Measurements from ENCODE around the gene ZRSR2.

Gene ZRSR2

DNA sequence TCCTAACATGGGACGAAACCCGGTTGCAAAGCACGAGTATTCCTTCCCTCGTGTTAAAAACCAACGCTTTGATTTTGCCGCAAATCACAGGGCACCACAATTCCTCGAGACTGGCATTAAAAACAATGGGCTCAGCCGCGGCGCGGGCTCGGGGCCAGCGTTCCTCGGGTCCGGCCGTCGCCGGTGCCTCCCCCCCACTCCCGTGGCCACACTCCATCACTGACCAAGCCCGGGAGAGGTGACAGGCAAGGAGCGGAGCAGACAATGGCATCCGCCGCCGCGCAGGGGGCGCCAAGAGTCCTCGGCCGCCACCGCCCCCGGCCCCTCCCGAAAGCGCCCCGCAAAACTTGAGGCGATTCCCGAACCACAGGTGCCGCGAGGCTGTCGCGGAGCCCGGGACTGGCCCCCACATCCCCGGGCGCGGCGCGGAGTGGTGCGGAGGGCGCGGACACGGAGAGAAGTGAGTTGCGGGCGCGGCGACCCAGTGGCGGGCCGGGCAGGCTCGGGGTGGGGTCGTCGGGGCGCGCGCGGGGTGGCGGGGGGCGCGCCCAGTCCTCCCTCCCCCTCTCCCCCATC lies 63.9 kb downstream of the ZRSR2 start:
- DNase-seq: no peak

- peak; percentile 56 for DNase-seq
Measured at GRCh38 chrX:15854712-15855567, 64.7 kb downstream of the ZRSR2 start, which contains the start of gene AP1S2. Gene AP1S2, minus strand, starts transcription at chrX:15854813. Its CDS starts 2,289 bp downstream, at chrX:15852524.

DNA sequence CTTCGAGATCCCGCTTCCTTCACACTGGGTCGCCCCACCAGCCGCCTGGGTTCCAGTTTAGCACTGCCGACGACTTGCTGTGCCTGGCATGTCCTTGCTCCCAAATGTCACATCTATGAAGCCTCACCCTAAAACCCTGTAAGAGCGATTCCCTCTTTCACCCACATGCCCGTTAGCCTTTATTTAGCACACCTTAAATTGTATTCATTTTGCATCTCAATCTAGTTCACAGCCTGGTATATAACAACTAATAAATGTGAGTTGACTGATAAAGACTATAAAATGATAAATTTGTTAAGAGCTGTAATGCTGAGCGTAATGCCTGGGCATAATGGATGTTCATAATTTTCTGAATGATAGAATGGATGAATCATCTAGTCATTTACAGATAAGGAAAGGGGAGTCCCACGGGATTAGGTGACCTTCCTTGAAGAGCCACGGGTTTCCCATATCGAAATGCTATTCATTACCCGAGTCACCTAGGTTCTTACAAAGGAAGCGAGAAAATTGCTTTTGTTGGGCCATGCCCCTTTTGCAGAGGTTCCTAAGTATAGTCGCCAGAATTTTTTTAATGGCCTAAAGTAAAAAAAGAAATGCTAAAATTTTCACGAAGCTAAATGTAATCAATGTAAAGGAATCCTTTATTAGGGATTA lies 65.4 kb downstream of the ZRSR2 start:
- DNase-seq: no peak

GRCh38 chrX:15856222-15856587 lies 65.9 kb downstream of the ZRSR2 start:
- no peak for DNase-seq

GRCh38 chrX:15856636-15857035 lies 66.4 kb downstream of the ZRSR2 start:
- DNase-seq: no peak

DNA sequence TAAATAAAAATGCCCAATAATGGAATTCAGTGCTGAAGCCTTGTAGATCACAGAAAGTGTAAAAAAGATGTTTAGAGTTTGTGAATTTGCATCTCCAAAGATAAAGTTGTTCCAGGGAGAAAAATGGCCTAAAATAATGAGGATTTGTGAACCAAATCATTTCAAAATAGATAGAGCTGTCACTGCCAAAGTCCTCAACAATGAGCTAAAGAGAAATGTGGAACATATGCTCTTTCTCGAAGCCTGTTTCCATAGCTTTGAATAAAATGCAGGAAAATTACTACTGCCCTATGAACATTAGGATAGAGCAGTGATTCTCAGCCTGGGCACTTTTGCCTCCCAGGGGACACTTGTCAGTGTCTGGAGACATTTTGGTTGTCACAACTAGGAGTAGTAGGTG lies 67.8 kb downstream of the ZRSR2 start:
- no peak for DNase-seq

GRCh38 chrX:15860921-15861320 lies 70.6 kb downstream of the ZRSR2 start:
- no peak for DNase-seq

DNA sequence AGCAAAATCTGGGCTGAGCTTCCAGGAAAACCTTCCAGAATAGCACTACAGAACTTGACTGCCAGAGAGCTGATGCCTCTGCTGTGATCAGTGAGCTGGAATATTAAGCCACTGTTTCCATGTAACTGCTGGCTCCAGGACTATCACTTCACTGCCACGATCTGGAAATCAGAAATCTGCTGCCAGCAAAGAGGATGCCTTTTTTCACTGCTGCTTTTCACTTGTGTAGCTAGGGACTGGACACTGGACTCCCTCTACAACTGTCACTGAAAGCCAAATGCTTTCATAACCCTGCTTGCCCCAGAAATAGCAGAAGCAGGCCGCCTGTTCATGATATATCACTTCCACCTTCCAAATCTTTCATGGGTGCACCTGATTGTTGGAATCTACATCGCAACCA lies 73.7 kb downstream of the ZRSR2 start:
- DNase-seq: no peak

GRCh38 chrX:15864629-15865028 lies 74.3 kb downstream of the ZRSR2 start:
- DNase-seq: no peak

DNA sequence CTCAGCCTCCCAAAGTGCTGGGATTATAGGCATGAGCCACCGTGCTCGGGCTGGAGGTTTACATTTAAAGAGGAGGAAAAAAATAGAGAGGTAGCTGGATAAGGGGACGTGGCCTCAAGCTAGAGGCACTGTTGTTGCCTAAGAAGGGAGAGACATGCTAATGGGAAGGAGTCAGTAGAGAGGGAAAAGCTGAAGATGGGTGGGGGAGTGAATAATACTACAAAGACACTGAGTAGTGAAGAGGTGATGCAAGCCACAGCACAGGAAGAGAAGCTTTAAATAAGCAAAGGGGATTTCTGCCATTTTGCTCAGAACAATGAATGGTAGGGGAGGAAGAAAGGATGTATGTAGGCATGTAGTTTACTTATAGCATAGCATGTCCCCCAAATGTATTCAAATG lies 75.9 kb downstream of the ZRSR2 start:
- DNase-seq: no peak

DNA sequence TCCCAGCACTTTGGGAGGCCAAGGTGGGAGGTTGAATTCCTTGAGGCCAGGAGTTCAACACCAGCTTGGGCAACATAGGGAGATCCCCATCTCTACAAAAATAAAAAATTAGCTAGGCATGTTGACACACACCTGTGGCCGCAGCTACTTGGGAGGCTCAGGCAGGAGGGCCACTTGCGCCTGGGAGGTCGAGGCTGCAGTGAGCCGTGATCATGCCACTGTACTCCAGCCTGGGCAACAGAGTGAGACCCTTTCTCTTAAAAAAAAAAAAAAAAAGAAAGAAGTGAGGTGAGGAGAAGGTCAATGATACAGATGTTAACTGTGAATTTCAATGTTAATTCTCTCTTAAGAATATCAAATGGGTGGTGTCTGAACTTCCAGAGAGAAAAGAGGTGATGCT lies 79.4 kb downstream of the ZRSR2 start:
- no peak for DNase-seq

DNA sequence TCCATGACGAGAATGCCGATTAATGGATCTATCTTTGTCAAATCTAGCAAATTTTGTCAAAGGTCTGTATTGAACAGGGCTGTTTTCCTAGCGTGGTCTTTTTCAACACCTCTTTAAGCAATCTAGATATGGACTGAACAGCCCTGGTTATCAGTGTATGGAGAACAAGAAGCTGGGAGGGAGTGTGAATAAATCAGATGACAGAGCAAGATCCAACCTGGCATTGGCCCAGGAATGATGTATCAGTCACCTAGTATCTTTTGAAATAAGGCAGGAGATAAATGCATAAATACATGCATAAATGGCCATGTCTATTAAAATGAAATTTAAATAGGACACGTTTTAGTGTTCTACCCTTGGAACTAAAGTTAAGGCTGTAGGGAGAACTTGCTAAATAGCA lies 80.0 kb downstream of the ZRSR2 start:
- no peak for DNase-seq
